OCI-LY1 (cell line): ENCODE data around the gene SERINC3.

ENCODE experiments used
- H2AFZ ChIP-seq: fragments of 200-600 bp; sonication (generic), shearing (Covaris generic); 2 replicates; pipeline ENCODE4 v1.6.0; 2014; ENCODE audit warnings: antibody characterized with exemption, mild to moderate bottlenecking, low read length
- H3F3A ChIP-seq: fragments of 200-600 bp; sonication (generic), shearing (Covaris generic); 2 replicates; pipeline ENCODE4 v1.6.0; 2014; ENCODE audit warnings: mild to moderate bottlenecking, antibody characterized with exemption, low read length, moderate library complexity; ENCODE audit not compliant: insufficient read depth
- H3K27ac ChIP-seq: fragments of 200-600 bp; sonication (generic); 2 replicates; pipeline ENCODE4 v1.5.1; 2014; ENCODE audit warnings: low read length, mixed run types, mild to moderate bottlenecking, low read depth; ENCODE audit not compliant: poor library complexity, severe bottlenecking
- H3K27me3 ChIP-seq: fragments of 200-600 bp; sonication (generic); 2 replicates; pipeline ENCODE4 v1.6.0; 2014; ENCODE audit warnings: antibody characterized with exemption, mild to moderate bottlenecking, low read length, moderate library complexity; ENCODE audit not compliant: insufficient read depth
- H3K36me3 ChIP-seq: fragments of 200-600 bp; sonication (generic); 2 replicates; pipeline ENCODE4 v1.6.1; 2014; ENCODE audit warnings: mild to moderate bottlenecking, antibody characterized with exemption, low read length, moderate library complexity, mixed read lengths; ENCODE audit not compliant: insufficient read depth
- H3K4me1 ChIP-seq: fragments of 200-600 bp; sonication (generic); 2 replicates; pipeline ENCODE4 v1.5.1; 2014; ENCODE audit warnings: mild to moderate bottlenecking, low read length, moderate library complexity; ENCODE audit not compliant: insufficient read depth, severe bottlenecking
- H3K4me2 ChIP-seq: fragments of 200-600 bp; sonication (generic), shearing (Covaris generic); 2 replicates; pipeline ENCODE4 v1.6.1; 2014; ENCODE audit warnings: low read length
- H3K4me3 ChIP-seq: fragments of 200-600 bp; sonication (generic); 2 replicates; pipeline ENCODE4 v1.5.1; 2014; ENCODE audit warnings: low read length, low read depth, mild to moderate bottlenecking, mixed read lengths; ENCODE audit not compliant: poor library complexity, severe bottlenecking
- H3K79me2 ChIP-seq: fragments of 200-600 bp; shearing (Covaris generic); 2 replicates; pipeline ENCODE4 v1.6.1; 2016; ENCODE audit warnings: mixed run types, low read length, mixed read lengths; ENCODE audit not compliant: insufficient read depth
- H3K9ac ChIP-seq: fragments of 200-600 bp; sonication (generic), shearing (Covaris generic); 2 replicates; pipeline ENCODE4 v1.6.1; 2014; ENCODE audit warnings: mild to moderate bottlenecking, low read length, mixed read lengths
- H3K9me2 ChIP-seq: fragments of 200-600 bp; sonication (generic), shearing (Covaris generic); 2 replicates; pipeline ENCODE4 v1.6.1; 2014; ENCODE audit warnings: low read depth, mild to moderate bottlenecking, low read length, mixed read lengths
- H3K9me3 ChIP-seq: fragments of 200-600 bp; shearing (Covaris generic); 2 replicates; pipeline ENCODE4 v1.6.1; 2014; ENCODE audit warnings: low read length, mixed read lengths
- H4K20me1 ChIP-seq: fragments of 200-600 bp; sonication (generic), shearing (Covaris generic); 2 replicates; pipeline ENCODE4 v1.6.0; 2016; ENCODE audit warnings: mild to moderate bottlenecking, low read length; ENCODE audit not compliant: insufficient read depth
- EZH2 ChIP-seq: fragments of 200-600 bp; sonication (generic), shearing (Covaris generic); IDR thresholded peaks from 2 replicates; pipeline ENCODE4 v1.8.0; 2017; ENCODE audit warnings: borderline replicate concordance, mixed run types, mild to moderate bottlenecking, antibody characterized with exemption, low read length, moderate library complexity, mixed read lengths
- TF ChIP-seq, protein P1 (sequence below): fragments of 200-600 bp; sonication (generic), shearing (Covaris generic); IDR thresholded peaks from 2 replicates; pipeline ENCODE4 v1.5.1; 2017; ENCODE audit warnings: mild to moderate bottlenecking, antibody characterized with exemption, low read length, moderate library complexity, mixed read lengths

Gene SERINC3

DNA sequence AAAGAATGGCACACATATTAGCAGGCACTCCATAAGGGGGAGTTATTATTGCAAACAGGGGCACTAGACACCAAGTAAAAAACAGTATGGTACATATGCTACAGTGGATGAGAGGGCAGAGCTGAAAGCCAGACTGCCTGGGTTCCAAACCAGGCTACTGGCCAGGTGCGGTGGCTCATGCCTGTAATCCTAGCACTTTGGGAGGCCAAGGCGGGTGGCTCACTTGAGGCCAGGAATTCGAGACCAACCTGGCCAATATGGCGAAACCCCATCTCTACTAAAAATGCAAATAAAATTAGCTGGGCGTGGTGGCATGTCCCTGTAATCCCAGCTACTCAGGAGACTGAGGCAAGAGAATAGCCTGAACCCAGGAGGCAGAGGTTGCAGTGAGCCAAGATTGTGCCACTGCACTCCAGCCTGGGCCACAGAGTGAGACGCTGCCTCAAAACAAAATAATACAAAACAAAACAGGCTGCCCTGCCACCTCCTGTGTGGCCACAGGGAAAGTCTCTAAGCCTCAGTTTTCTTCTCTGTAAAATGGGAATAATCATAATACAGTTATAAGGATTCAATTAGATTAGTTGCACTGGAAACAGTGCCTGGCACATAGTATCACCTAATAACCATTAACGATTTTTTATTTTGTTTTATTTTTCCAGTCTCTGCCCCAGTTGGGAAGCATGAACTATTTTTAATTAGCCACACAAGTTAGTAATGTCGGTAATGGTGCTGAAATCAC lies 53.7 kb downstream of the SERINC3 start:
- Histone ChIP-seq H3K4me1 (no peaks in the 10 kb centered on the region), H3K4me2 (no peak overlapping the region), H3F3A (no peaks in the 10 kb centered on the region), H3K9ac (no peak overlapping the region), H3K9me2 (no peaks in the 10 kb centered on the region), H3K4me3 (no peak overlapping the region), H4K20me1 (no peaks in the 10 kb centered on the region), H2AFZ (no peak overlapping the region), H3K9me3 (no peaks in the 10 kb centered on the region), H3K36me3 (no peaks in the 10 kb centered on the region), H3K79me2 (no peaks in the 10 kb centered on the region), H3K27ac (no peak overlapping the region), H3K27me3 (0 out of 2 replicates have a peak, but pooled peaks cover 5% of the 10 kb centered on the region)
- TF ChIP-seq EZH2, result no peak
- TF ChIP-seq, protein P1, sequence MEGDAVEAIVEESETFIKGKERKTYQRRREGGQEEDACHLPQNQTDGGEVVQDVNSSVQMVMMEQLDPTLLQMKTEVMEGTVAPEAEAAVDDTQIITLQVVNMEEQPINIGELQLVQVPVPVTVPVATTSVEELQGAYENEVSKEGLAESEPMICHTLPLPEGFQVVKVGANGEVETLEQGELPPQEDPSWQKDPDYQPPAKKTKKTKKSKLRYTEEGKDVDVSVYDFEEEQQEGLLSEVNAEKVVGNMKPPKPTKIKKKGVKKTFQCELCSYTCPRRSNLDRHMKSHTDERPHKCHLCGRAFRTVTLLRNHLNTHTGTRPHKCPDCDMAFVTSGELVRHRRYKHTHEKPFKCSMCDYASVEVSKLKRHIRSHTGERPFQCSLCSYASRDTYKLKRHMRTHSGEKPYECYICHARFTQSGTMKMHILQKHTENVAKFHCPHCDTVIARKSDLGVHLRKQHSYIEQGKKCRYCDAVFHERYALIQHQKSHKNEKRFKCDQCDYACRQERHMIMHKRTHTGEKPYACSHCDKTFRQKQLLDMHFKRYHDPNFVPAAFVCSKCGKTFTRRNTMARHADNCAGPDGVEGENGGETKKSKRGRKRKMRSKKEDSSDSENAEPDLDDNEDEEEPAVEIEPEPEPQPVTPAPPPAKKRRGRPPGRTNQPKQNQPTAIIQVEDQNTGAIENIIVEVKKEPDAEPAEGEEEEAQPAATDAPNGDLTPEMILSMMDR, result no peak

DNA sequence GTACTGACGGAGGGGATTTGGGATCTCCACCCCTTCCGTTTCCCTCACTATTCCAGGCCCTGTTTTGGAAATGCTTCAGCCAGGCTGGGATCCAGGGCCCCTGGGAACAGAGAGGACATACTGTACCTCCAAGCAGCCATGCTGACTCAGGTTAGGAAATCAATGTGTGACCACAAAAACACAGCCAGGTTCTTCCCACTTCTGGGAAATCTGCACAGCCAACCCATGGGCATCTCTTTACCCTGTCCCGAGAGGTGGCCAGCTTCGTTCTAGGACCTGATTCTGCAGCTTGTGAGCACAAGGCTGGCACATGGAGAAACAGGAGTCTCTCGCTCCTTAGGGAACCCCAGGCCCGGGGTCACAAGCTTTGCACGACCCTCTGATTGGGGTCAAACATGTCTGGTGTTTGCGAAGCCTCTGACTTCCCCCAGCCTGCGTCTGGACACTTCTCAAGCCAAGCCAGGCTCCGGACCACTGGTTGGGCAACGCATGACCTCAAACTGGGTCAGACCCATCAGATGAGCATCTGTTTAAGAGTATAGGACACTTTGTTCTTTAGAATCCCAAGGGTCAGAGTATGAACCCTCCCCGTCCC lies 54.5 kb downstream of the SERINC3 start:
- Histone ChIP-seq H3K36me3 (no peaks in the 10 kb centered on the region), H3K4me2 (no peak overlapping the region), H3F3A (no peaks in the 10 kb centered on the region), H3K4me3 (no peak overlapping the region), H3K9ac (no peak overlapping the region), H3K79me2 (no peaks in the 10 kb centered on the region), H2AFZ (no peak overlapping the region), H4K20me1 (no peaks in the 10 kb centered on the region), H3K27me3 (0 out of 2 replicates have a peak, but pooled peaks cover 5% of the 10 kb centered on the region), H3K9me3 (no peaks in the 10 kb centered on the region), H3K4me1 (no peaks in the 10 kb centered on the region), H3K27ac (no peak overlapping the region), H3K9me2 (no peaks in the 10 kb centered on the region)
- no peak for TF ChIP-seq EZH2
- TF ChIP-seq, protein P1, result no peak

DNA sequence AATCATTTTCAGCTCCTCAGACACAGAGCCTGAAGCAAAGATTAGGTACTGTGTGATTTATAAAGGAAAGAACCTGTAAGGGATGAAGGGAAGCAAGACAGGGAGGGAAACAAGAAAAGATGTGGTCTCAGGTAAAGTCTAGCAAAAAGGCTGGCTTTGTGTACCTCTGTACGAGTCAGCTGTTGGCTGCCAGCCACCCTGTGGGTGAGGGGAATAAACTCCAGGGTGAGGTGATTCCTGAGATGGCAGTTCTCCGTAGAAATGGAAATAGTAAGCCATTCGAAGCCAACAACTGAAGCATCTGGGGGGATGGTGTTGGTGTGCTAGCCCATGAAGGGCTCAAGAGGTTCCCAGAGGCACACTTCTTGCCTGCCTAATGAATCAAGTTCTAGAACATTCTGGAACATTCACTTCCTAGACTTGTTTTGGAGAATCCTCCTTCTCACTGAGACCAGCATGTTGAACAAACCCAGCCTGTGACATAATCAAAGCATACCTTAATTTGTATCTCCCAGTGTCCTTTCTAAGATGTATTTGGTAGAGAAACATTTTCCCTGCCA lies 56.8 kb downstream of the SERINC3 start:
- Histone ChIP-seq H3F3A (no peaks in the 10 kb centered on the region), H3K4me1 (no peaks in the 10 kb centered on the region), H3K9me3 (no peaks in the 10 kb centered on the region), H3K9me2 (no peaks in the 10 kb centered on the region), H4K20me1 (no peaks in the 10 kb centered on the region), H3K27me3 (0 out of 2 replicates have a peak, but pooled peaks cover 5% of the 10 kb centered on the region), H3K27ac (no peak overlapping the region), H3K4me3 (no peak overlapping the region), H3K36me3 (no peaks in the 10 kb centered on the region), H3K9ac (no peak overlapping the region), H2AFZ (no peak overlapping the region), H3K4me2 (no peak overlapping the region), H3K79me2 (no peaks in the 10 kb centered on the region)
- TF ChIP-seq, protein P1, result no peak
- TF ChIP-seq EZH2, result no peak
